Dendritic cell treated with granulocyte-macrophage colony-stimulating factor and Interleukin-4, amounts not matched to agents 40 ng/mL and 50 ng/mL, for 4 days (primary cell): ENCODE results near the gene NXT1.

Experiments used
- H3K27ac Mint-ChIP-seq: one replicate; pipeline ENCODE4 v1.8.0; 2022; ENCODE audit warnings: mild to moderate bottlenecking, mixed read lengths
- H3K27me3 Mint-ChIP-seq: one replicate; pipeline ENCODE4 v1.8.0; 2022; ENCODE audit warnings: mild to moderate bottlenecking, mixed read lengths
- H3K36me3 Mint-ChIP-seq: one replicate; pipeline ENCODE4 v1.8.0; 2022; ENCODE audit warnings: low read depth, mixed read lengths
- H3K4me1 Mint-ChIP-seq: one replicate; pipeline ENCODE4 v1.8.0; 2022; ENCODE audit warnings: low read depth, mixed read lengths
- H3K4me3 Mint-ChIP-seq: one replicate; pipeline ENCODE4 v1.8.0; 2022; ENCODE audit warnings: mild to moderate bottlenecking, moderate library complexity, mixed read lengths
- H3K9me3 Mint-ChIP-seq: one replicate; pipeline ENCODE4 v1.8.0; 2022; ENCODE audit warnings: mixed read lengths
- intact Hi-C: fragments of 100-400 bp; cut with micrococcal nuclease; formaldehyde crosslinking; loops from one replicate; pipeline ENCODE4 v1.15.0; 2022

NXT1 gene

DNA sequence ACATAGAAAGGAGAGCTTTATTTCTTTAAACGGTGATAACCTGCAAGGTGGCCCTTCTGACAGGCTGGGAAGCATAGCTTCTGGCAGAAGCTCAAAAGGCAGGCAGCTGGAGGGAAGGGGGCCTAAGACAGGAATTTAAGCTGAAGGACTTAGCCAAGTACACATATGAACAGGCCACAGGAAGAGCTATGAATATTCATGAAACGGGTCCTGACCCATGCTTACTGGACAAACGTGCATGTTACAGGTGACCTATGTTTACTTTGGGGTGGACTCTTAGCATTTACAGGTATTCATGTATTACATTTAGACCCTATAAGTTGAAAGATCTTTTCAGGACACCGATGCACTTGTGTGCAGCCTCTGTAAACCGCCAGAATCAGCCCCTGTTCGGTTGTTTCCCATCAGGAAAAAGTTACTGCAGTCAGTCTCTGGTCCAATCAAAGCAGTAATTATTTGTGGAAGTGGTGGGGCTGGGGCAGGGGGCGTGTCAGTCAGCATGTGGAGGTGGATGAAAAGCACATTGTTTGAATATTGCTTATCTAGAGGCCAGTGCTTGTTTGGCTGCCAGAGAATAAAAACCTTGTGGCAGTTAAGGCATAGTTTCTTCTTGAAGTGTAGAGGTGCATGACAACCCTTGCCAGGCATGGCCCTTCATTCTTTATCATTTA lies 8.5 kb downstream of the NXT1 start:
- Mint-ChIP-seq H3K27ac (peak overlapping the region; percentile 97), H3K27me3 (no peaks in the 10 kb centered on the region), H3K9me3 (no peaks in the 10 kb centered on the region), H3K36me3 (peaks cover 34% of the 10 kb centered on the region), H3K4me1 (peaks cover 30% of the 10 kb centered on the region), H3K4me3 (no peak overlapping the region)
- intact Hi-C loops: loop anchor here (1.0 kb wide), 1 partner anchor 9 kb away; the partner anchor contains the start of gene NXT1

- Mint-ChIP-seq H3K9me3 (no peaks in the 10 kb centered on the region), H3K4me1 (peaks cover 44% of the 10 kb centered on the region), H3K36me3 (peaks cover 33% of the 10 kb centered on the region), H3K27me3 (no peaks in the 10 kb centered on the region), H3K4me3 (peak overlapping the region; percentile 69), H3K27ac (peak overlapping the region; percentile 98)
- intact Hi-C loops: loop anchor here (5.0 kb wide), 2 partner anchors 62 to 277 kb away; partner anchors contain the start of genes CST3 and NAPB
These were observed 9.9 kb downstream of the NXT1 start for GRCh38 chr20:23360531-23360930.

DNA sequence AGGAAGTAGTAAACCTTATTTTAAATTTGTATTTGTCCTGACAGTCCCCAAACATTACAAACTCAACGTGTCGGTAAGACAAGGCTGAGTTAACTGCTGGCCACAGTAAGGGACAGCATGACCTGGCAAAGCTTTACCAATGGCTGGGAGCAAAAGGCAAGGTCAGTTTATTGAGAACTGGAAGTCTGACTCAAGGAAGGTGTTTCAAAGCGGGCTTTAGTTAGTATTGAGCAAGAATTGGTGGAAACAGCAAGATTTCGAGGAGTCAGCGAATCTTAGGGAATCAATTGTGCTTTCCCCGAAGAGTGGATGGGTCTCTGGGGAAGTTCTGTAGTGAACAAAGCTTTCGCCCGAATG lies 10.5 kb downstream of the NXT1 start:
- Mint-ChIP-seq H3K27ac (peak overlapping the region; percentile 98), H3K4me1 (peaks cover 50% of the 10 kb centered on the region), H3K36me3 (peaks cover 33% of the 10 kb centered on the region), H3K27me3 (no peaks in the 10 kb centered on the region), H3K9me3 (no peaks in the 10 kb centered on the region), H3K4me3 (peak overlapping the region; percentile 69)
- intact Hi-C loops: loop anchor here (5.0 kb wide), 2 partner anchors 61 to 276 kb away; partner anchors contain the start of genes CST3 and NAPB

DNA sequence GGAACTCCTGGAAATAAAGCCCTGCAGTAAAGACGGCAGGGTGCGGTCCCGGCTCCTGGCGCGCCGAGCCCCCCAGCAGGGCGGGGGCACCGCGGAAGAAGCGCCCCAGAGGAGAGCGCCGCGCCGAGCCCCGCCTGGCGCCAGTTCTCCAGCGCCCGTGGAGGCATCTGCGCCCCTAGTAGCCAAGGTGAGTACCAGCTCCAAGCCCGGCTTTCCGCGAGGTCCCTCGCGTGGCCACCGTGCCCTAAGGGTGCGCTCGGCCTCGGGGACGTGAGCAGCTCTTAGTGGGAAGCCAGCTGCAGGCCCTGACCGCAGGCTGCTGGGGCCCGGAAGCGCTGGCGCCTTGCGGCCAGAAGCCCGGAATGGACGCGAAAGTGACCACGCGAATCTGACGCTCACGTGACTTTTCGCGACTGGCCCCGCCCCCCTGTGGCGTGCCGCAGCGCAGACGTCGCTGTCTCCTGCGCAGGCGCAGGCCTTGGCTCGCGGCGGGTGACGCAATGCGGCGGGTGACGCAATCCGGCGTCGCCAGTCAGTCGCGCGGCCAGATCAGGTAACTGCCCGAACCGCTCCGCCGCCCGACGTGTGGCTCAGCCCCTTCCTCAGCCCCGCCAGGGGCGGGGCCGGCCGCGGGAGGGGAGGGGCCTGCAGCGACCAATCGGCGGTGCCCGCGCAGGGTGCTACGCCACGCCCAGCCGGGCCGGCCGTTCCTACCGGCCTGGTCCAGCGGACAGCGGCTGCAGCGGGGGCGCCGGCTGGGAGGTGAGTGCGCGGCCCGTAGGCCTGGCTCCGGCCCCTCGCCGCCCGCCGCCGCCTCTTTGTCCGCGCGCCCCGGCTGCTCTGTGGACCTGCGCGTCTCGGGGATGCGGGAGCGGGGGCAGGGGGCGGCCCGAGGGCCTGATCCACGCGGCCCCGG lies 11.1 kb downstream of the NXT1 start, which contains the start of gene GZF1:
TSS of gene GZF1 (plus strand) at position 707 of the 916 bp plus-strand sequence. CDS start 2,202 bp downstream, outside the sequence.
- no peaks in the 10 kb centered on the region for H3K27me3 Mint-ChIP-seq
- peak within 1 kb of the TSS; percentile 96 for H3K4me3 Mint-ChIP-seq
- no peaks in the 10 kb centered on the region for H3K9me3 Mint-ChIP-seq
- peak within 1 kb of the TSS; percentile 98 for H3K27ac Mint-ChIP-seq
- intact Hi-C loops: loop anchor here (1.0 to 5.0 kb wide), 3 partner anchors 11 to 276 kb away; partner anchors contain the start of genes CST3, NAPB and NXT1
- H3K36me3 Mint-ChIP-seq: peaks cover 32% of the 10 kb centered on the region
- H3K4me1 Mint-ChIP-seq: peaks cover 50% of the 10 kb centered on the region

GRCh38 chr20:23362392-23363256 lies 12.0 kb downstream of the NXT1 start:
- no peaks in the 10 kb centered on the region for H3K27me3 Mint-ChIP-seq
- intact Hi-C loops: loop anchor here (1.0 to 5.0 kb wide), 3 partner anchors 12 to 275 kb away; partner anchors contain the start of genes CST3, NAPB and NXT1
- no peaks in the 10 kb centered on the region for H3K9me3 Mint-ChIP-seq
- peaks cover 32% of the 10 kb centered on the region for H3K36me3 Mint-ChIP-seq
- H3K27ac Mint-ChIP-seq: peak overlapping the region; percentile 98
- H3K4me3 Mint-ChIP-seq: peak overlapping the region; percentile 96
- H3K4me1 Mint-ChIP-seq: peaks cover 45% of the 10 kb centered on the region

- no peaks in the 10 kb centered on the region for H3K9me3 Mint-ChIP-seq
- H3K36me3 Mint-ChIP-seq: peaks cover 32% of the 10 kb centered on the region
- peak overlapping the region; percentile 98 for H3K27ac Mint-ChIP-seq
- intact Hi-C loops: loop anchor here (5.0 kb wide), 2 partner anchors 59 to 274 kb away; partner anchors contain the start of genes CST3 and NAPB
- peak overlapping the region; percentile 96 for H3K4me3 Mint-ChIP-seq
- peaks cover 49% of the 10 kb centered on the region for H3K4me1 Mint-ChIP-seq
- H3K27me3 Mint-ChIP-seq: no peaks in the 10 kb centered on the region
These were observed 12.7 kb downstream of the NXT1 start for GRCh38 chr20:23363257-23363649.

GRCh38 chr20:23365390-23366165 lies 15.0 kb downstream of the NXT1 start:
- intact Hi-C loops: no loop called here
- H3K4me3 Mint-ChIP-seq: peak overlapping the region; percentile 20
- H3K27me3 Mint-ChIP-seq: no peaks in the 10 kb centered on the region
- H3K9me3 Mint-ChIP-seq: no peaks in the 10 kb centered on the region
- H3K4me1 Mint-ChIP-seq: peaks cover 44% of the 10 kb centered on the region
- peak overlapping the region; percentile 87 for H3K27ac Mint-ChIP-seq
- peaks cover 53% of the 10 kb centered on the region for H3K36me3 Mint-ChIP-seq

DNA sequence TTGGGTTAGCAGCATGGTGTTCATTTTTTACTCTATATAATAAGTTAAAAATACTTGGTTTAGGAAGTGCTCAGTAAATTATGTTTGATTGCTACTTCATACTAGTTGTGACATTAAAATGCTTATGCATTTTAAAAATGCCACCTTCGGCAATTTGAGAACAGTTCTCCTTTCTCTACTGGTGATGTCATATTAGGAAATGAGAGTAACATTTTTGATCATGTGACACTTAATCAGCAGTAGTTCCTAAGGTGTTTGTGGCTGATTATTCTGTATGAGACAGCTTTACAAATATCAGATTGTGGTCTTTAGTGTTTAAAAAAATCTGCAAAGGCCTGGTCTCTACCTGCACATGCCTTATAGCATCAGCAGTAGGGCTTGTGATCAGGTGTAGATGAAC lies 15.8 kb downstream of the NXT1 start:
- peaks cover 52% of the 10 kb centered on the region for H3K4me1 Mint-ChIP-seq
- peak overlapping the region; percentile 9 for H3K4me3 Mint-ChIP-seq
- H3K36me3 Mint-ChIP-seq: peaks cover 61% of the 10 kb centered on the region
- intact Hi-C loops: no loop called here
- peak overlapping the region; percentile 87 for H3K27ac Mint-ChIP-seq
- H3K9me3 Mint-ChIP-seq: no peaks in the 10 kb centered on the region
- H3K27me3 Mint-ChIP-seq: no peaks in the 10 kb centered on the region

- intact Hi-C loops: no loop called here
- no peak overlapping the region for H3K27ac Mint-ChIP-seq
- H3K27me3 Mint-ChIP-seq: no peaks in the 10 kb centered on the region
- H3K9me3 Mint-ChIP-seq: no peaks in the 10 kb centered on the region
- peaks cover 64% of the 10 kb centered on the region for H3K36me3 Mint-ChIP-seq
- H3K4me1 Mint-ChIP-seq: peaks cover 52% of the 10 kb centered on the region
- no peak overlapping the region for H3K4me3 Mint-ChIP-seq
These were observed 17.2 kb downstream of the NXT1 start for GRCh38 chr20:23367770-23368169.

GRCh38 chr20:23368316-23369071 lies 17.9 kb downstream of the NXT1 start:
- Mint-ChIP-seq H3K36me3 (peaks cover 62% of the 10 kb centered on the region), H3K9me3 (no peaks in the 10 kb centered on the region), H3K4me3 (no peak overlapping the region), H3K4me1 (peaks cover 44% of the 10 kb centered on the region), H3K27ac (no peak overlapping the region), H3K27me3 (no peaks in the 10 kb centered on the region)
- intact Hi-C loops: no loop called here

GRCh38 chr20:23369072-23369823 lies 18.7 kb downstream of the NXT1 start:
- Mint-ChIP-seq H3K4me1 (peaks cover 38% of the 10 kb centered on the region), H3K27me3 (no peaks in the 10 kb centered on the region), H3K36me3 (peaks cover 69% of the 10 kb centered on the region), H3K4me3 (no peak overlapping the region), H3K27ac (no peak overlapping the region), H3K9me3 (no peaks in the 10 kb centered on the region)
- intact Hi-C loops: no loop called here

GRCh38 chr20:23370274-23370673 lies 19.7 kb downstream of the NXT1 start:
- no peak overlapping the region for H3K4me3 Mint-ChIP-seq
- intact Hi-C loops: no loop called here
- no peaks in the 10 kb centered on the region for H3K9me3 Mint-ChIP-seq
- peaks cover 69% of the 10 kb centered on the region for H3K36me3 Mint-ChIP-seq
- no peak overlapping the region for H3K27ac Mint-ChIP-seq
- H3K27me3 Mint-ChIP-seq: no peaks in the 10 kb centered on the region
- H3K4me1 Mint-ChIP-seq: peaks cover 28% of the 10 kb centered on the region
